ENCODE results near the gene MROH2B.

DNA sequence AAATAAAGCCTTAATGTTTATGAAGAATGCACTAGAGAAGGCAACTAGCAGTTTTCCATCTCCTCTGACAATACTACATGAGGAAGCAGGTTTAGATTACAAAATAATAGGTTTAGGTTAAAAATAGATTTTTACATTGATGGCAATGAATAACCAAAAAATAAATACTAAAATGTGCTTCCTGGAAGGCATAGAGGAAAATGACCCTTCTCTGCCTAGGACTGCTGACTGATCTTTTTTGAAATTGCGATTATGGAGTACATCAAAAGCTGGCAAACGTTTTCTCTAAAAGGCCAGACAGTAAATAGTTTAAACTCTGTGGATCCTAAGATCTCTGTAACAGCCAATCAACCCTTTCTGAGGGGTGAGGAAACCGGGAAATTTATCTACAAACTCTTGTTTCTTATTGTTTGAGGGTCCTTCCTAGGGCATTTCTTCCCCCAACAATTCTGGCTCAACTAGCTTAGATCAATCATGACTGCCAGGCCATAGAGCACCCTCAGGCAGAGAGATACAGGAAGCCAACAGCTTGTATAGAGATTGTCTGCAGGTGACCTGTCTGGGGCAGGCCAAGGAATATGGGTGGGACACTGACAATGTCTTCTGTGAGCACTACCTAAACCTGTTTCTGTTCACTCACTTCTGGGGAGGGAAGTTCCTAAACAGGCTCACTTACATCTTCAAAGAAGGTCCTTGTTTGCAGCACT is 67.3 kb downstream of the MROH2B start:
- no peak for TF ChIP-seq GATA2 (IDR thresholded peaks at IDR 0.05; ENCODE audit: low read depth, low read length)
- TF ChIP-seq GATA3 (IDR thresholded peaks at IDR 0.05; ENCODE audit: low read depth, low read length), result no peak
